Common myeloid progenitor, CD34-positive (primary cell): ENCODE measurements around the gene MPST.
"Not testable (repeated sequence)": the region's sequence is repeated elsewhere in the genome, so short reads cannot be mapped to it uniquely, and the experiment has no call there.

Source experiments
- CTCF ChIA-PET: fragments of 350-600 bp; sonication (Branson Sonifier 250); formaldehyde crosslinking; loops from one replicate; lab custom pipeline; 2021; ENCODE audit warnings: antibody characterized with exemption; lab: Charles Lee
- POLR2A ChIA-PET: fragments of 350-600 bp; sonication (Branson Sonifier 250); formaldehyde crosslinking; loops from one replicate; lab custom pipeline; 2021; ENCODE audit warnings: antibody characterized with exemption; lab: Charles Lee
- DNase-seq, 3 donors: peaks; one replicate each; pipeline versions ENCODE4 v3.0.0 to v3.0.0-alpha.2; 2013
- H3K27ac ChIP-seq, 2 experiments: 1 replicate in 1 of 2; 2 replicates in 1 of 2; pipeline ENCODE4 v1.7.0; 2013; ENCODE audit warnings: inconsistent platforms in 2 of 2, low read length in 2 of 2, mild to moderate bottlenecking in 2 of 2, low read depth in 1 of 2, moderate library complexity in 1 of 2; ENCODE audit not compliant: severe bottlenecking in 2 of 2, insufficient read depth in 1 of 2, poor library complexity in 1 of 2
- H3K27me3 ChIP-seq, 5 experiments: replicated peaks in 2 of 5; 1 replicate in 3 of 5; 2 replicates in 2 of 5; pipeline versions ENCODE4 v1.6.1 to v1.7.0; 2013; ENCODE audit warnings: low read length in 4 of 5, mild to moderate bottlenecking in 2 of 5, moderate library complexity in 2 of 5, inconsistent platforms in 1 of 5; ENCODE audit not compliant: insufficient read depth in 5 of 5, control insufficient read depth in 4 of 5
- H3K36me3 ChIP-seq, 4 experiments: 1 replicate in 2 of 4; 2 replicates in 2 of 4; pipeline versions ENCODE4 v1.6.1 to v1.7.0; 2013; ENCODE audit warnings: low read length in 3 of 4, control low read depth in 1 of 4, mild to moderate bottlenecking in 1 of 4; ENCODE audit not compliant: control insufficient read depth in 4 of 4, insufficient read depth in 4 of 4
- H3K4me1 ChIP-seq, 4 experiments: 1 replicate in 3 of 4; 2 replicates in 1 of 4; pipeline versions ENCODE4 v1.6.1 to v1.7.1; 2013; ENCODE audit warnings: low read length in 3 of 4, mild to moderate bottlenecking in 3 of 4, control low read depth in 1 of 4, inconsistent platforms in 1 of 4, moderate library complexity in 1 of 4; ENCODE audit not compliant: control insufficient read depth in 4 of 4, insufficient read depth in 4 of 4; ENCODE audit errors: control extremely low read depth in 1 of 4
- H3K4me3 ChIP-seq, 7 experiments: 1 replicate in 4 of 7; 2 replicates in 3 of 7; pipeline versions ENCODE4 v1.5.1 to v1.7.0; 2013; ENCODE audit warnings: mild to moderate bottlenecking in 7 of 7, low read length in 6 of 7, moderate library complexity in 6 of 7, inconsistent platforms in 2 of 7, low read depth in 2 of 7, control low read depth in 1 of 7; ENCODE audit not compliant: insufficient read depth in 4 of 7, control insufficient read depth in 1 of 7; ENCODE audit errors: extremely low read depth in 1 of 7
- H3K9me3 ChIP-seq, 5 experiments: 1 replicate in 4 of 5; 2 replicates in 1 of 5; pipeline versions ENCODE4 v1.6.1 to v1.7.1; 2013; ENCODE audit warnings: low read length in 4 of 5, mild to moderate bottlenecking in 2 of 5, inconsistent platforms in 1 of 5, low read depth in 1 of 5, moderate library complexity in 1 of 5; ENCODE audit not compliant: control insufficient read depth in 4 of 5, insufficient read depth in 2 of 5; ENCODE audit errors: control extremely low read depth in 1 of 5
- WGBS: methylation state at CpG from one replicate; pipeline ENCODE4 v1.1.5; 2013; ENCODE audit not compliant: insufficient coverage; 5-methylcytosine and 5-hydroxymethylcytosine counted together

Gene MPST

DNA sequence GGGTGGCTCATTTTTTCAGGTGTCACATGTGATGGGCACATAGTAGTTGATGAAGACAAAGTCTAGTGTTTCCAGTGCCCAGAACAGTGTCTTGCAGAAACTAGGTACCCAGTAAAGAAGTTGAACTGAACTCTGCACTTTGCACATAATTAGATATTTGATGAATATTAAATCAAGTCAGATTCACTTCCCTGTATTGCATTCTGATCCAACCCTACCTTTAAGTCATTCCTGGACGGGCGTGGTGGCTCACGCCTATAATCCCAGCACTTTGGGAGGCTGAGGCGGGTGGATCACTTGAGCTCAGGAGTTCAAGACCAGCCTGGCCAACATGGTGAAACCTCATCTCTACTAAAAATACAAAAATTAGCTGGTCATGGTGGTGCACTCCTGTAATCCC is 30.5 kb upstream of the MPST start:
- no CpG with 5 or more reads among the region's 4 CpGs for WGBS
- POLR2A ChIA-PET, H3K27ac ChIP-seq, H3K4me3 ChIP-seq, H3K4me1 ChIP-seq, H3K9me3 ChIP-seq, DNase-seq, H3K36me3 ChIP-seq: not testable (repeated sequence)
- H3K27me3 ChIP-seq = peaks cover 0 to 25% (median 4%) of the 10 kb centered on the region in 5 experiments
- CTCF ChIA-PET = interaction anchor here (1.1 kb wide), 1 partner anchor 445 kb away, joined by 3 read pairs; no protein-coding TSS in a partner anchor

DNA sequence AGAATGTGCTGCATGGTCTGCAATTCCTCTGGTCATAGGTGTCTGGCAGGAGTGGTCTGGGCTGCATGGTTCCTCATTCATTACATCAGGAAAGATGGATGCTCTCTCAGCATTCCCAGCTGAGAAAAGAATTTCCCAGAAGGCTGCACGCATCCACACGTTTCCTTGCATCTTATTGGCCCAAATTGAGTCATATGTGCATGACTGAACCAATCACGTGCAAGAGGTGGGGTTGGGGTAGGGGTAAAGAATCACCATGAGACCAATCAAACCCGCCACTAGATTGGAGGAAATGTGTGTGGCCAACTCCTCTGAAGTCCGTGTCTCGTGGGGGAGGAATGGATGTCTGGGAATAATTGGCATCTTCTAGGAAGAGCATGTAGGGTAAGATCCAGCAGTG is 29.1 kb upstream of the MPST start:
- Histone ChIP-seq H3K9me3 (peaks cover 0 to 7% (median 5%) of the 10 kb centered on the region in 5 experiments), H3K36me3 (no peaks in the 10 kb centered on the region), H3K4me3 (no peak overlapping the region), H3K27ac (no peak overlapping the region), H3K4me1 (no peaks in the 10 kb centered on the region), H3K27me3 (peaks cover 0 to 23% (median 4%) of the 10 kb centered on the region in 5 experiments)
- WGBS = 87% methylated on average over 6 of the region's 6 CpGs
- POLR2A ChIA-PET = no interaction called here
- CTCF ChIA-PET = interaction anchor here (1.2 kb wide), 2 partner anchors 10 to 13 kb away, joined by 3 read pairs; no protein-coding TSS in a partner anchor
- DNase-seq = no peak

DNA sequence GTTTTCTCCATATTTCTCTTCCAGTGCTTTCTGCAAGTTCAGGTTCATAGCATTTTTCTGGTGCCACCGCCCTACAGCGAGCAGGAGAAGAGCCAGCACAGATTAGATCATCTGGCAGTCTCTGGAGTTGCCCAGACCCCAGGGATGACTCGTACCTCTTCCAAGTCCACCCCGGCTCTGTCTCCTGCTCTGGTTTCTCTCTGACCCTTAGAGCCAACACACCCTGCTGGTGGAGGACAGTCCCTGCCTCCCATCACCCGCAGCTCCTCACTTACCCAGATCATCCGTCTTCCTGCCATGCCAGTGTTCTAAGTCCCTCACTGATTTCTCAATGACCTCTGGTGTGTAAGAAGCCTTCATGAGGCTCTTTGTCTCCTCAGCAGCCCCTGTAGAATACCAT is 28.3 kb upstream of the MPST start:
- WGBS = 81% methylated on average over 6 of the region's 6 CpGs
- peaks cover 0 to 23% (median 4%) of the 10 kb centered on the region in 5 experiments for H3K27me3 ChIP-seq
- no peaks in the 10 kb centered on the region for H3K36me3 ChIP-seq
- POLR2A ChIA-PET = no interaction called here
- H3K4me1 ChIP-seq = no peaks in the 10 kb centered on the region
- CTCF ChIA-PET = interaction anchor here (1.2 to 2.9 kb wide), 2 partner anchors 9 to 11 kb away, joined by 3 to 9 read pairs; no protein-coding TSS in a partner anchor
- peaks cover 0 to 2% (median 0%) of the 10 kb centered on the region in 5 experiments for H3K9me3 ChIP-seq
- DNase-seq = no peak
- H3K27ac ChIP-seq = no peak overlapping the region
- H3K4me3 ChIP-seq = no peak overlapping the region

DNA sequence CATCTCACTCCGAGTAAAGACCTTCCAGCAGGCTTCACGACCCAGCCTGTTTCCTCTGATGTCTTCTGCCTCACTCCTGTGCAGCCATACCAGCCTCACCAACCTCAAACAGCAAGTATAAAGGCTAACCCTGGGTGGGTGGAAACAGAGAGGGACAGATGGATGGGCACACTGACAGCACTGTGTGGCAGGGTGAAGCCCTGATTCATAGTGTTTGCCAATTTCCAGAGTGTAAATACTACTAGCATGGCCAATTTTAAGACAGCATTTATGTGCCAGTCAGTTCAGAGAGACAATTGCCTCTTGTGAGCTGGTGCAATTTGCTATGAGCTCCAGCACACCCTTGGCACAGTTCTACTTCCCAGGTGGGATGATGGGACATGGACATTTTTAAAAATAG is 21.8 kb upstream of the MPST start:
- Histone ChIP-seq H3K36me3 (no peaks in the 10 kb centered on the region), H3K27me3 (peaks cover 0 to 5% (median 1%) of the 10 kb centered on the region in 5 experiments), H3K9me3 (no peaks in the 10 kb centered on the region), H3K4me1 (no peaks in the 10 kb centered on the region), H3K27ac (no peak overlapping the region), H3K4me3 (no peak overlapping the region)
- ChIA-PET POLR2A (no interaction called here), CTCF (interaction anchor here (0.8 to 1.5 kb wide), 6 partner anchors 9 to 141 kb away, joined by 3 to 4 read pairs (median 4); a partner anchor contains a TSS)
- no peak for DNase-seq
- no CpG with 5 or more reads among the region's 2 CpGs for WGBS

DNA sequence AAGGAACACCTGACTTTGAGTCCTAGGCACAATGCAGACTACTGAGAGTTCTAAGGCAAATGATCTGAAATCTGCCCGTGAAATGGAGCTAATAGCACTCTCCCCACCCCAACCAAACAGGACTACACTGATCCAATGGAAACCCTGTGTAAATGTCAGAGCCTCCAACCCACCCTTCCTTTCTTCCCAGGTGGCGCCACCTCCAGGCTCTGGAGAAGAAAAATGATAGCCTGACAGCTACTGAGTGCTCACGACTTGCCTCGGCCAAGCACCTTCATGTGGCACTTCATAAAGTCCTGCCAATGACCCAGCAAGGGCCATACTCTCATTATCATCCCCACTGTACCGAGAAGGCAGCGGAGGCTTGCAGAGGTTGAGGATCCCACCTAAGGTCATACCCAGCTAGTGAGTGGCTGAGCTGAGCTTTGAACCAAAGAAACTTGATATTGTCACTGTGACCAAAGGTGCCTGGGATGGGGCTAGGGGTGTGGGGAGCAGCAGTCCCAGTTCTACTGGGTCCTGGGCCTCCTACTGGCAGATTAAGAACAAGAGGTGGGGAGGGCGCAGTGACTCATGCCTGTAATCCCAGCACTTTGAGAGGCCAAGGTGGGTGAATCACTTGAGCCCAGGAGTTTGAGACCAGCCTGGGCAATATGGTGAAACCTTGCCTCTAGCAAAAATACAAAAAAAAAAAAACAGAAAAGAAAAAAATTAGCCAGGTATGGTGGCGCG is 20.8 kb upstream of the MPST start:
- 88% methylated on average over 7 of the region's 9 CpGs for WGBS
- ChIA-PET CTCF (interaction anchor here (0.6 to 1.4 kb wide), 3 partner anchors 16 to 23 kb away, joined by 3 to 4 read pairs (median 4); no protein-coding TSS in a partner anchor), POLR2A (no interaction called here)
- no peaks in the 10 kb centered on the region for H3K36me3 ChIP-seq
- H3K9me3 ChIP-seq = no peaks in the 10 kb centered on the region
- peaks cover 0 to 12% (median 1%) of the 10 kb centered on the region in 5 experiments for H3K27me3 ChIP-seq
- DNase-seq = no peak
- H3K4me1 ChIP-seq = no peaks in the 10 kb centered on the region
- no peak overlapping the region for H3K27ac ChIP-seq
- no peak overlapping the region for H3K4me3 ChIP-seq

DNA sequence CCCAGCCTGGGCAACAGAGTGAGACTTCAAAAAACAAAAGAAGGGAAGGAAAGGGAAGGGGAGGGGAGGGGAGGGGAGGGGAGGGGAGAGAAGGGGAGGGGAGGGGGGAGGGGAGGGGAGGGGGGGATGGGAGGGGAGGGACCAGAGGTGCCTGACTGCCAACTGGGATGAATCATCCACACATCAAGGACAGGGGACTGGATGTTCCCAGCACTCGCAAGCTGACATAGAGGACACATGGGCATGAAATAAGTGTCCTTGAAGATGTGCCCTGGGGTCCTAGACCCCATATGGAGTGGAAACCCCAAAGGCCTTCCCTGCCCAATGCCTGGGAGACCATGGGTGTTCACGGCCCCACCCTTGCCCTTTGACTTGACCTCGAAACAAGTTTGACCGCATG is 20.1 kb upstream of the MPST start:
- POLR2A ChIA-PET = no interaction called here
- Histone ChIP-seq H3K4me1 (no peaks in the 10 kb centered on the region), H3K27ac (no peak overlapping the region), H3K4me3 (no peak overlapping the region), H3K27me3 (peaks cover 0 to 14% (median 1%) of the 10 kb centered on the region in 5 experiments), H3K36me3 (no peaks in the 10 kb centered on the region), H3K9me3 (no peaks in the 10 kb centered on the region)
- DNase-seq = no peak
- 94% methylated on average over 4 of the region's 4 CpGs for WGBS
- CTCF ChIA-PET = interaction anchor here (0.6 kb wide), 1 partner anchor 17 kb away, joined by 3 read pairs; no protein-coding TSS in a partner anchor
